ES-I3 (cell line): ENCODE results near the gene CABCOCO1.

Experiments used
- H3K36me3 ChIP-seq: 2 replicates; pipeline ENCODE4 v1.6.1; 2013; ENCODE audit warnings: mild to moderate bottlenecking, low read length, control low read depth, moderate library complexity; ENCODE audit not compliant: insufficient read depth
- H3K4me1 ChIP-seq: 2 replicates; pipeline ENCODE4 v1.6.1; 2013; ENCODE audit warnings: mild to moderate bottlenecking, control low read depth, low read length; ENCODE audit not compliant: insufficient read depth
- H3K9ac ChIP-seq: 2 replicates; pipeline ENCODE4 v1.6.1; 2013; ENCODE audit warnings: low read depth, mild to moderate bottlenecking, low read length, moderate library complexity
- H3K9me3 ChIP-seq: 2 replicates; pipeline ENCODE4 v1.6.1; 2013; ENCODE audit warnings: mild to moderate bottlenecking, low read length, moderate library complexity; ENCODE audit not compliant: control insufficient read depth, insufficient read depth

CABCOCO1 gene, protein sequence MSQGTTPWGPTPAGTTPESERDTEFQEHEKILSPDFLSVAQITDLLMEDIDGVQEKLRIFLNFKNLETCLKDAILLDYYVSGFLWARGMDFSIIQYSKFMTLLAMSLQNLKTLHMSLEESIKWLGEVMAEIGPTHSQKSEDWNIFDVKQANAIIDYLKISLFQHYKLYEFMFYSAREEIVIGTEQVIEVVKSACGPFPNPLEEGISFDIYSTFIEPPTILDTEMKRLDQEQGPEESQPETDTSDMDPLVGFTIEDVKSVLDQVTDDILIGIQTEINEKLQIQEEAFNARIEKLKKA

DNA sequence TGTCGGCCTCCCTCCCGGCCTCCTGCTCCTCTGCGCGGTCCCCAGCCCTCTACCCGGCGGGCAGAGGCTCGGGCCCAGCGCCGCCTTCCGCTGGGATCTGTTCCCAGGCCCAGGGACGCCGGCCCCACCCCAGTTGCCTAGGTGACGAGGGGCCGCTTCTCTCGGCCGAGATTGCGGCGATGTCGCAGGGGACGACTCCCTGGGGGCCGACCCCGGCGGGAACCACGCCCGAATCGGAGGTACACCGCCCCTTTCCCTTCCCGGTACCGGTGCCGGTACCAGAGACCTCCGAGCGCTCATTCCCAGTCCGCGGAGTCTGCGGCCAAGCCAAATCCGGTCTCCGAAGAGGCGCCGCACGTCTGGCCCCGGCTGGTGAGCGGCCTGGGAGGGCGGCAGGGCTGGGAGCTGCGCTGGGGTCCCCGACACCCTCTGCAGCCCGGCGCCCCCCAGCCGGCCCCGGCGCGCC lies at the start of gene CABCOCO1:
Gene CABCOCO1, plus strand, starts transcription at position 136 of the 466 bp plus-strand sequence. Its CDS starts 44 bp downstream, at position 180.
- no peaks in the 10 kb centered on the region for H3K9me3 ChIP-seq
- H3K4me1 ChIP-seq, result no peaks in the 10 kb centered on the region
- no peaks in the 10 kb centered on the region for H3K36me3 ChIP-seq
- H3K9ac ChIP-seq, result peak within 1 kb of the TSS; percentile 79; the same call in 1 of the 2 replicates

DNA sequence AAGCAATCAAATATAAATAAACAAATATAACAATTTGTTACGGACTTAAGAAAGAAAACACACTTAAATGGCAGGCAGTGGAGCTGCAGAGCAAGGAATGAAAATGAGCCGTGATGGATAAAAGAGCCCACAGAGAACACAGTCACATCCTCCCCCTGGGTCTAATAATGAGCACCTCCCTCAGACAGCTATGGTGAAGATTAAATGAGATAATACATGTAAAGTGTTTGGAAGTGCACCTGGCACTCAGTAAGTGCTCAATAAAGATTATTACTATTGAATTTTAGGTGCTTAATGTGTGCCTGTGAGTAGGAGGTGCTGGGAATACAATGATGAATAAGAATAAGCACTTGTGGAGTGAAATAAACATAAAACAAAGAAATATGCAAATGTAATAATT lies 49.1 kb upstream of the CABCOCO1 start:
- H3K36me3 ChIP-seq, result no peaks in the 10 kb centered on the region
- no peak overlapping the region for H3K9ac ChIP-seq
- H3K9me3 ChIP-seq, result no peaks in the 10 kb centered on the region
- H3K4me1 ChIP-seq, result no peaks in the 10 kb centered on the region

DNA sequence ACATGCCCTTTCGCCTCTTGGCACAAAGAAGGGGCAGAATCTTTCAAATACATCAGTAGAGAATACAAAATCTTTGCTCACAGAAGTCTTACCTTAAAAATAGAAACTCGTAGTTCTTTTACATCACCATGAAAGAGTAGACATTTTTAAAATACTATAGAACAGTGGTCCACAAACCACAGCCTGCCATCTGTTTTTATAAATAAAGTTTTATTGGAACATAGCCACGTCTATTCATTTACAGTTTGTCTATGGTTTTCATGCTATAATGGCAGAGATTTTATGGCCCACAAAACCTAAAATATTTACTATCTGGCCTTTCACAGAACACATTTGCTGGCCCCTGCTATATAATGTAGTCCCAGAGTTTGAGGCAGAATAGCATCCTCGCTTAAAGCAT lies 46.1 kb upstream of the CABCOCO1 start:
- no peak overlapping the region for H3K9ac ChIP-seq
- H3K4me1 ChIP-seq, result no peaks in the 10 kb centered on the region
- H3K36me3 ChIP-seq, result no peaks in the 10 kb centered on the region
- H3K9me3 ChIP-seq, result no peaks in the 10 kb centered on the region

DNA sequence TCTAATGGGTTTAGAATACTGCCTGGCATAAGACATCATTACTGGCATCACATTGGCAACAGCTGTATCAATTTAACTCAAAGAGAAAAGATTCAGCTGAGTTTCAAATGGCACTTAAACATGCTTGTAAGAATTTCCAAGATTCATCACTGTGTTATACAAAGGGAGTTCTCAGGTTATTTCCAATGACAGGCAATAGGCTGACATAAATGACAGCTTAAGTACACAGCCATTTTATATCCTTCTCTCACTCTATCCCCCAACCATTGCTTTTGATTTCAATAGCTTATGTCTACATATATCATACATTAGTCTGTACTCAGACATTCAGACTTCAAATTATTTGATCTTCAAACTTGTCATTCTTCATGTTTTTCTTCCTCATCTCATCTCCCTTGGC lies 45.5 kb upstream of the CABCOCO1 start:
- Histone ChIP-seq H3K4me1 (no peaks in the 10 kb centered on the region), H3K36me3 (no peaks in the 10 kb centered on the region), H3K9me3 (no peaks in the 10 kb centered on the region), H3K9ac (no peak overlapping the region)

DNA sequence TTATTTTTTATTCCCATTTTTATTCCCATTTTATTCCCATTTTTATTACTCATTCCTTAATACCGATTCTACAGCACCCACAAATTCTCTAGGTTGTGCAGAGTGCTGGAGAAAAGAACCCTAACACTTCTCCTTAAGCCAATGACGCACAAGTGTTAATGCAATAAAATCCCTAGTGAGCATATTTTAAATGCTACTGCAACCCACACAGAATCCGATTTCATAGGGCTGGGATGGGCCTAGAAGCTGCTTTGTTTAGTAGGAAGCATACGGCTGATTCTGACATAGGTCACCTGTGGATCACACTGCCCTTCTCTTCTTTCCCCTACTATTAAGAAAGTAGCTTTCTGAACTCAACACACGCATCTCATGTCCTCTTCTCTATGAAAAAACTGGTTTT lies 45.1 kb upstream of the CABCOCO1 start:
- Histone ChIP-seq H3K9me3 (no peaks in the 10 kb centered on the region), H3K4me1 (no peaks in the 10 kb centered on the region), H3K9ac (no peak overlapping the region), H3K36me3 (no peaks in the 10 kb centered on the region)

DNA sequence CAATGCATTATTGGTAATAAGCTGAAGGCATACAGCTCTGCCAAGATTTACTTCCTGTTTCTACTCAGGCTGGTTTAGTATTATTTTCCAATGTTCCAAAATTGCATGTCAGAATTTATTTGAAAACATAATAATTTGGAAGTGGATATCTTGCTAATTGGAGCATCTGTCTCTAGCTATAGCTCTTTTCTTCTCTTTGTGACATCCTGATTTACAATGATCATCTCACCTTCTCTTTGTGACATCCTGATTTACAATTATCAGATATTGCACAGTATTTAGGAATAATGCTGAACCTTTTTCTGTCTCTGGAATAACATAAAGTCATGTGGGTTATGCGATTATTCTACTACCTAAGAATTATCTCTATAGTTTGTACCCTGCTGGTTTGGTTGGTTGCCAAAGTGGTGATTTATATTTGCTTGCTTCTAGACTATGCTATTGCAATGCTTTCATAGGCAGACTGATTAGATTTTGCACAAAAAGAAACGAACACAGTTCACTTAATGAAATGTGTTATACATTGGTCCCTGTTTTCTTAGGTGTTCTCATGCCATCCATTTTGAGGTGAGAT lies 44.3 kb upstream of the CABCOCO1 start:
- H3K9me3 ChIP-seq, result no peaks in the 10 kb centered on the region
- H3K9ac ChIP-seq, result no peak overlapping the region
- H3K36me3 ChIP-seq, result no peaks in the 10 kb centered on the region
- H3K4me1 ChIP-seq, result no peaks in the 10 kb centered on the region

DNA sequence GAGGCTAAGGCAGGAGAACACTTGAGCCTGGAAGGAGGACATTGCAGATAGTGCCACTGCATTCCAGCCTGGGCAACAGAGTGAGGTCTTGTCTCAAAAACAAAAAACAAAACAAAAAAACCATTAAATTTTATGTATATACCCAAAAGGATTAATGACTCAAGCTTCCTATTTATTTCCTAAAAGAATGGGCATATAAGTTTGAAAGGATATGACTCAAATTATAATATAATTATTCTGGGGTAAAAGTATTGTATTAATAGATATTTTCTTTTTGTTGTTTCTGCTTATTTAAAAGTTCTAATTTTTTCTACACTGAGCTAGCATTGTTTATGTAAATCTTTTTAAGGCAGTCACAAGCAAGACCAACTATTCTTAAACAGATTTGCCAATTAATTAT lies 42.2 kb upstream of the CABCOCO1 start:
- Histone ChIP-seq H3K9ac (no peak overlapping the region), H3K36me3 (no peaks in the 10 kb centered on the region), H3K9me3 (no peaks in the 10 kb centered on the region)

DNA sequence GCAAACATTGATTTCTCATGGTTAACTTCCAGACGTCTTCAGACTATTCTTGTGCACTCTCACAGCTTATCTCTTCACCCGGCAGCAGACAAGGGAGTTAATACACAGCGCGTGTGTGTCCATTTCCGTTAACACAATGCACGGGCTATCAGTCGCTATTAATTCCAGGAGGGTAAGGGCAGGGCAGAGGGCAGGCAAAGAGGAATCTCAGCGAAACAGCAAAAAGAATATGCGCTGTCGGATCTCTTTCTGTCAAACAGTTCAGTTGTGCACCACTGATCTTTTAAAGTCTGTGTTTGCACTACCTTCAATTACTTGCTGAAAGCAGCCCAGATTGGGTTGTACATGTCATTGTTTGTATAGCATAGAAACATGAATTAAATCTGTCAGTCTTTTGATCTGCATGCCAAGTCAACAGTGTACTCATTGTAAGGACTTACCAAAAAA lies 41.1 kb upstream of the CABCOCO1 start:
- H3K4me1 ChIP-seq, result no peaks in the 10 kb centered on the region
- no peaks in the 10 kb centered on the region for H3K36me3 ChIP-seq
- no peaks in the 10 kb centered on the region for H3K9me3 ChIP-seq
- H3K9ac ChIP-seq, result no peak overlapping the region

More for the DNA sequence above, 42.2 kb upstream of the CABCOCO1 start:
- no peaks in the 10 kb centered on the region for H3K4me1 ChIP-seq

DNA sequence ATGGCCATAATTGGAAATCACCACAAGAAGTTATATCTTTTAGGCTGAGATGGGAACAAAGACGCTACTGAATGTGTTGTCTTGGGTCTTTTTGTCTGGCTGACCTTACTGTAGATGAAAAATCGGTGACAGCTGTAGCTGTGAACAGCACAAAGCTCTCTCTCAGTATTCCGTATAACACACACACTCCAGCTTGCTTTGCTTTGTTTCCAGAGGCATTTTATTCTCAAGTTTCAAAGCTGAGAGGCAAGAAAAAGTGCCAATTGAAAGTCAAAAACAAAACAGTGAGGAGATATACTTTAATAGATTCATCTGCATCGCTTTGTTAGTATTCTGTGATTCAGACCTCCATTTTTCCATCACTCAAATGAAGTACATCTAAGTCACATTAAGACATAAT lies 39.6 kb upstream of the CABCOCO1 start:
- Histone ChIP-seq H3K9ac (no peak overlapping the region), H3K9me3 (no peaks in the 10 kb centered on the region), H3K36me3 (no peaks in the 10 kb centered on the region), H3K4me1 (no peaks in the 10 kb centered on the region)

DNA sequence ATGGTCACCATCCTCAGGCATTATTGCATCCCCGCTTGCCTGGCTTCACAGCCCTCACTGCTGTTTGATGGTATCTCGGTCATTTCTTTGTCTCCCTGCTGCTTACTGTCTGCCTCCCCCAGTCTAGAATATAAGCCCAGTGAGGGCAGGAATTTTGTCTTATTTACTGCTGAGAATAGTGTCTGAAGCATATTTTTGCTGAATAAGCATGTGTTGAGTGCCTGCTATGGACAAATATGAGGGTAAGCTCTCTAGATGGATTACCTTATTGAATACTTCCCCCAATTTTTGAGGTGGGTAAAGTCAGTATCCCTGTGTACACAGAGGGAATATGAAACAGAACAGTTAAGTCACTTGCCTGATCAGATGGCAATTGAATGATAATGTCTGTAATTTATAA lies 36.5 kb upstream of the CABCOCO1 start:
- H3K9ac ChIP-seq, result no peak overlapping the region
- peaks cover 13% of the 10 kb centered on the region for H3K4me1 ChIP-seq
- no peaks in the 10 kb centered on the region for H3K9me3 ChIP-seq
- no peaks in the 10 kb centered on the region for H3K36me3 ChIP-seq

DNA sequence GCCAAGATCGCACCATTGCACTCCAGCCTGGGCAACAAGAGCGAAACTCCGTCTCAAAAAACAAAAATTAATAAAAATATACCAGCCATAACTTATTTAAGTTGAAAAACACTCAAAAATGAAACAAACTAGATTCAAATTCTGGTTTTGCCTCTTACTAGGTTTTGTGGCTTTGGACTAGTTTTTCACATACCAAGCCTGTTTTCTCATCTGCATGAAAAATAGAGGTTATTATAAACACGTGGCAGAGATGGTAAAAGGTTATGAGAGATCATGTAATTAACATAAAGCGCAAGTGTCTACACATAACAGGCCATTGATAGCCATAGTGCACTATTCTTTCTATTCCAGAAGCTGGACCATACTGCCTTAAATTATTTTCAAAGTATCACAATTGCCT lies 35.5 kb upstream of the CABCOCO1 start:
- H3K9me3 ChIP-seq, result no peaks in the 10 kb centered on the region
- peaks cover 13% of the 10 kb centered on the region for H3K4me1 ChIP-seq
- no peaks in the 10 kb centered on the region for H3K36me3 ChIP-seq
- no peak overlapping the region for H3K9ac ChIP-seq

DNA sequence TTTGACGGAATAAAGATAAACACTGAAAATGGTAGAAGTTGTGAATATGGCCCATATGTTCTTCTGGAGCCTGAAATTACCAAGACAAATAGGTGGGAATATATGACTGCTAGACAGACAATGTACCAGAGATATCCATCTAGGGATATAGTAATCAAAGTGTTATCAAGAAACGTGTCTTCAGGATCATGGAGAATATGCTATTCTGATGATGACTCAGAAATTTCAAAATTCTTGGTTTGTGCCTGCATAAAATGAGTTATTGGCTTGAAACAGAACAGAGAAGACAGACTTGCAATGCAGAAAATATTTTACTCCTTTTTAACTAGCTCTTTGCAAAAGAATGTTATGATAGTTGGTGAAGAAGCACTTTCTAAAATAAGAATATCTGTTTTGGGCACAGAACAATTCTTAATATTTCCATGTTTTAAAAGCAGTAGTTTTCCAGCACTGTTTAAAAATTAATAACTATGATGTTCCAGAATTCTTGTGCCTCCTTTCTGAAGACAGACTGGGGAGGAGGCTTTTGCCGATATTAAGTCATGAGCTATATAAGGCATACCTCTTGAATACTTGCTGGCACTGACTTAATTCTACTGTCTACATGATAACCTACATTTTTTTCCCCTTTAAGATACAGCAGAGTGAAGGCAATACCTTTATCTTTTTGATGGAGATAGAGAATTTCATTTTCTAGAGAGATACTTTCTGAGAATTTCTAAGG lies 34.4 kb upstream of the CABCOCO1 start:
- Histone ChIP-seq H3K9ac (no peak overlapping the region), H3K36me3 (no peaks in the 10 kb centered on the region), H3K4me1 (peaks cover 13% of the 10 kb centered on the region), H3K9me3 (no peaks in the 10 kb centered on the region)

DNA sequence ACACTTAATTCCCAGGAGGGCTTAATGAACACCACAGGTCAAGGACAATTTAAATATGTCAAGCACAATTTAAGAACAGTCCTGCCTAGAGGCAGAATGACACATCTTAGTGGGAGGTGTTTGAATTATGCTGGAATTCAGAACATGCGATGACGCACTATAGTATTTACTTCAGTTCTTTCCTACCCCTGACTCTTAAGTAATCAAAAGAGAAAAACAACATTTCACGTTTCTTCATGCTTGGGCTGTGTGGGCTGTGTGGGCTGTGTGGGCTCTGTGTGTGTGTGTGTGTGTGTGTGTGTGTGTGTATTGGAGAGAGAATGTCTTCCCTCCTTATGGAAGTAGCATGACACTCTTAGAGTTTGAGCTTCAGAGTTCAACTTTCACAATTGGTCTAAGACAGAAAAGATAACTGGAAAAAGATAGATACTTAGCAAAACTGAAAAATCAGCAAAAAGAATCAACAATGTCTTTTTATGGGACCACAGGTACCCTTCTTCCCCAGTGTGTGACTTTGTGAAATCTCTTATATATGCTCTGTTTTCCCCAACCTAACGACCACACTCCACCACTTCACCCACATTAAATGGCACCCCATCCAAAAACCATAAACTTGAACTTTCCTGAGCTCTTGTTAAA lies 33.7 kb upstream of the CABCOCO1 start:
- no peaks in the 10 kb centered on the region for H3K9me3 ChIP-seq
- H3K36me3 ChIP-seq, result no peaks in the 10 kb centered on the region
- no peak overlapping the region for H3K9ac ChIP-seq
- H3K4me1 ChIP-seq, result peaks cover 13% of the 10 kb centered on the region

DNA sequence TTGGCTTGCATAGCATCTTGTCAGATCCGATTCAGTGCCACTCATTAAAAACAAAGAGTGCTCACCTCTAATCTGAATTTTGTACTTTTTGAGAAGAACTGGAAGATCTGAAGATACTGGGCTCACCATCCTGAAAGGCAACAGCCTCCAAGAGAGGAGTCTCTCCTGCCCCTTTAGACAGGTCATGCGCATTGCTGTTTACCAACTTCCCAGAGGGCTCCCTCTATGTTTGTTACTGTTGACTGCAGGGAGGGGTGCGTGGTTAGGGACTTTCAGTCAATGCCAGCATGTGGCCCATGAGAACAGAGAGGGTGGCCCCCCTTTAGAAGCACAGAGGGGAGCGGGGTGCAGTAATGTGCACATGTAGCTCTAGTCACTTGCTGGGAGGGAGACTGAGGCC lies 33.2 kb upstream of the CABCOCO1 start:
- Histone ChIP-seq H3K4me1 (peaks cover 13% of the 10 kb centered on the region), H3K36me3 (no peaks in the 10 kb centered on the region), H3K9me3 (no peaks in the 10 kb centered on the region), H3K9ac (no peak overlapping the region)
